Endothelial cell of umbilical vein (primary cell): Measurements from ENCODE around the gene UCKL1. TPM values are rescaled to one million over a fixed set of nuclear protein-coding genes. Genes with fewer than 3 reads are reported as not detected.
A peak's percentile ranks its signal among the peaks of the same experiment; 100 is the strongest.

Experiments used
- BruUV-seq: library from RNA; stranded (reverse); fragments of 400-500 nt; replicated peaks from 2 replicates; lab custom pipeline; 2021; lab: Mats Ljungman, UMichigan
- CTCF ChIA-PET: fragments of 300-600, 350-600 bp; sonication (Branson Sonifier 250); formaldehyde crosslinking; loops from one replicate; lab custom pipeline; 2021; ENCODE audit warnings: antibody characterized with exemption, inconsistent platforms; lab: Charles Lee
- POLR2A ChIA-PET: fragments of 300-600, 350-600 bp; sonication (Branson Sonifier 250); formaldehyde crosslinking; loops from one replicate; lab custom pipeline; 2021; ENCODE audit warnings: antibody characterized with exemption, inconsistent platforms; lab: Charles Lee
- DNase-seq: peaks from one replicate; pipeline ENCODE4 v3.0.0-alpha.2; 2011; ENCODE audit warnings: low read depth, low spot score
- FAIRE-seq: peaks from 2 replicates; lab custom pipeline; 2011; peaks lifted over from hg19 to GRCh38; lab: Jason Lieb, UNC
- H2AFZ ChIP-seq: 2 replicates; pipeline ENCODE4 v1.6.0; 2012; ENCODE audit warnings: low read depth, low read length, control low read depth, inconsistent platforms
- H3K27ac ChIP-seq: 2 replicates; pipeline ENCODE4 v1.5.1; 2011; ENCODE audit warnings: low read depth, mild to moderate bottlenecking, control low read depth, low read length, moderate library complexity; ENCODE audit not compliant: insufficient read depth
- H3K27me3 ChIP-seq, 2 experiments: 2 replicates each; pipeline versions ENCODE4 v1.6.0 to v1.6.1; 2011; ENCODE audit warnings: low read length in 2 of 2, mixed read lengths in 1 of 2; ENCODE audit not compliant: control insufficient read depth in 2 of 2, insufficient read depth in 2 of 2
- H3K36me3 ChIP-seq, 2 experiments: 2 replicates in 1 of 2; 3 replicates in 1 of 2; pipeline ENCODE4 v1.5.1; 2011; ENCODE audit warnings: low read length in 2 of 2, mild to moderate bottlenecking in 1 of 2, moderate library complexity in 1 of 2; ENCODE audit not compliant: control insufficient read depth in 2 of 2, insufficient read depth in 2 of 2; ENCODE audit errors: extremely low read depth in 1 of 2
- H3K4me1 ChIP-seq: 3 replicates; pipeline ENCODE4 v1.5.1; 2011; ENCODE audit warnings: mild to moderate bottlenecking, low read length; ENCODE audit not compliant: control insufficient read depth, insufficient read depth; ENCODE audit errors: extremely low read depth
- H3K4me2 ChIP-seq: 2 replicates; pipeline ENCODE4 v1.6.1; 2011; ENCODE audit warnings: low read length, control low read depth, mixed read lengths; ENCODE audit not compliant: insufficient read depth
- H3K4me3 ChIP-seq, 3 experiments: fragments of 200-600 bp in 1 of 3; sonication (generic), shearing (Covaris generic) in 1 of 3; replicated peaks in 1 of 3; 2 replicates each; pipeline ENCODE4 v1.5.1; 2011 to 2016; ENCODE audit warnings: control low read depth in 3 of 3, low read length in 3 of 3, mild to moderate bottlenecking in 2 of 3, inconsistent platforms in 1 of 3, low read depth in 1 of 3, moderate library complexity in 1 of 3; ENCODE audit not compliant: insufficient read depth in 1 of 3
- H3K79me2 ChIP-seq: 2 replicates; pipeline ENCODE4 v1.6.0; 2012; ENCODE audit warnings: low read length, inconsistent platforms; ENCODE audit not compliant: control insufficient read depth, insufficient read depth
- H3K9ac ChIP-seq: replicated peaks from 2 replicates; pipeline ENCODE3; 2011; ENCODE audit warnings: low read length, control low read depth; ENCODE audit not compliant: insufficient read depth; ENCODE audit errors: extremely low read depth
- H3K9me1 ChIP-seq: replicated peaks from 3 replicates; pipeline ENCODE4 v1.6.0; 2011; ENCODE audit warnings: mild to moderate bottlenecking, low read length; ENCODE audit not compliant: control insufficient read depth, insufficient read depth; ENCODE audit errors: extremely low read depth
- H3K9me3 ChIP-seq: replicated peaks from 2 replicates; pipeline ENCODE4 v1.5.1; 2012; ENCODE audit warnings: low read length, inconsistent platforms; ENCODE audit not compliant: control insufficient read depth, insufficient read depth
- H4K20me1 ChIP-seq: replicated peaks from 2 replicates; pipeline ENCODE3; 2011; ENCODE audit warnings: mild to moderate bottlenecking, low read length; ENCODE audit not compliant: control insufficient read depth, insufficient read depth; ENCODE audit errors: extremely low read depth
- CTCF ChIP-seq, 2 donors: IDR thresholded peaks; 1 replicate in 1 of 2; 2 replicates in 1 of 2; pipeline ENCODE4 v1.5.1; 2011; ENCODE audit warnings: low read length in 2 of 2, mild to moderate bottlenecking in 2 of 2, moderate library complexity in 2 of 2, control low read depth in 1 of 2, inconsistent platforms in 1 of 2, low read depth in 1 of 2; ENCODE audit not compliant: insufficient read depth in 1 of 2; ENCODE audit errors: extremely low read depth in 1 of 2
- EZH2 ChIP-seq: IDR thresholded peaks from 2 replicates; pipeline ENCODE4 v1.6.1; 2012; ENCODE audit warnings: borderline replicate concordance, low read depth, mild to moderate bottlenecking, moderate library complexity, low read length, inconsistent platforms; ENCODE audit not compliant: severe bottlenecking
- FOS ChIP-seq: IDR thresholded peaks from 2 replicates; pipeline ENCODE4 v1.6.1; 2011; ENCODE audit warnings: mild to moderate bottlenecking, low read length, moderate library complexity, borderline replicate concordance; ENCODE audit not compliant: insufficient read depth
- GATA2 ChIP-seq: IDR thresholded peaks from 2 replicates; pipeline ENCODE4 v1.7.0; 2011; ENCODE audit warnings: low read depth, mild to moderate bottlenecking, moderate library complexity, mixed read lengths, low read length; ENCODE audit not compliant: insufficient read length, insufficient read depth
- JUN ChIP-seq: IDR thresholded peaks from 2 replicates; pipeline ENCODE4 v1.6.1; 2011; ENCODE audit warnings: borderline replicate concordance, low read depth; ENCODE audit not compliant: insufficient read length, insufficient read depth
- MAX ChIP-seq: IDR thresholded peaks from 2 replicates; pipeline ENCODE4 v1.6.1; 2011; ENCODE audit not compliant: insufficient read depth, insufficient read length
- MYC ChIP-seq: IDR thresholded peaks from one replicate; pipeline ENCODE4 v1.6.1; 2011; ENCODE audit warnings: mild to moderate bottlenecking, low read depth, low read length
- POLR2A ChIP-seq: IDR thresholded peaks from 2 replicates; pipeline ENCODE4 v1.6.1; 2012; ENCODE audit warnings: low read depth, mild to moderate bottlenecking, control low read depth, low read length
- POLR2AphosphoS5 ChIP-seq: IDR thresholded peaks from 2 replicates; pipeline ENCODE4 v1.6.1; 2012; ENCODE audit warnings: low read depth, mild to moderate bottlenecking, control low read depth, low read length, moderate library complexity; ENCODE audit not compliant: insufficient read depth
- dilution Hi-C: fragments of 300-500 bp; cut with MboI; formaldehyde crosslinking; loops from one replicate; pipeline ENCODE4 v1.15.0; 2019; ENCODE audit warnings: low sequenced_read_pairs; ENCODE audit not compliant: extremely low pct_ligation_motif_present
- intact Hi-C: fragments of 100-400 bp; cut with micrococcal nuclease; formaldehyde crosslinking; loops from one replicate; pipeline ENCODE4 v1.10.0; 2022
- polyA plus RNA-seq, 4 experiments: library from polyadenylated mRNA; depleted of rRNA in 3 of 4; stranded (reverse) in 3 of 4; unstranded in 1 of 4; fragments of >200 nt; gene quantifications; 2 replicates each; pipeline versions ENCODE4 v1.2.1 to v1.2.3, GENCODE V29; 2011 to 2012; ENCODE audit warnings: missing spikeins in 1 of 4
- total RNA-seq: library from RNA; stranded (reverse); gene quantifications from 2 replicates; pipeline ENCODE4 v1.2.3, GENCODE V29; 2021

The UCKL1 gene
- total and polyA plus RNA-seq, 2 donors (not counting 3 experiments of a cell fraction or from before 2014, with no cell fraction given): 51.1 to 78.8 TPM

GRCh38 chr20:63957004-63957689, 931 bp upstream of the UCKL1 start:
- dilution Hi-C loops: no loop called here
- ChIA-PET CTCF (interaction anchor here (0.5 to 1.7 kb wide), 4 partner anchors 11 to 329 kb away, joined by 3 to 9 read pairs (median 5); no protein-coding TSS in a partner anchor), POLR2A (no interaction called here)
- Histone ChIP-seq H3K4me1 (peaks cover 10% of the 10 kb centered on the region), H3K27ac (peak overlapping the region; percentile 42), H3K9me1 (no peaks in the 10 kb centered on the region), H3K4me2 (peak overlapping the region; percentile 21), H4K20me1 (no peaks in the 10 kb centered on the region), H3K27me3 (no peaks in the 10 kb centered on the region), H3K79me2 (peaks cover 32% of the 10 kb centered on the region), H2AFZ (no peak overlapping the region), H3K9ac (peak overlapping the region; percentile 19), H3K36me3 (peaks cover 3 to 20% of the 10 kb centered on the region in 2 experiments), H3K9me3 (no peaks in the 10 kb centered on the region), H3K4me3 (peak overlapping the region; percentile 16 to 38 (median 36))
- TSS peak; percentile 13 for BruUV-seq
- DNase-seq (peak; percentile 69), FAIRE-seq (peak; percentile 83)
- no peak for TF ChIP-seq JUN
- TF ChIP-seq GATA2: no peak
- peak; percentile 54 for TF ChIP-seq POLR2A
- peak; percentile 45 for TF ChIP-seq POLR2AphosphoS5
- no peak for TF ChIP-seq CTCF (IDR thresholded peaks at IDR 0.05; ENCODE audit: extremely low read depth in 1 of 2, insufficient read depth in 1 of 2, low read depth in 1 of 2, low read length in 2 of 2)
- no peak for TF ChIP-seq MYC
- TF ChIP-seq FOS: peak; percentile 77
- TF ChIP-seq MAX: no peak
- no peak for TF ChIP-seq EZH2
- intact Hi-C loops: loop anchor here (1.0 to 5.0 kb wide), 3 partner anchors 100 to 419 kb away; partner anchors contain the start of genes ARFRP1 and ZGPAT
